ENCODE measurements around the gene ATP5PD.

Gene ATP5PD

GRCh38 chr17:75046407-75047289 is at the start of gene ATP5PD, which contains the start of gene KCTD2:
Gene ATP5PD, minus strand, starts transcription at chr17:75046969. Its CDS starts 4,319 bp downstream, at chr17:75042650.
Gene KCTD2, plus strand, starts transcription at chr17:75047225. Its CDS starts 26 bp downstream, at chr17:75047251.
- peak; percentile 78 to 96 (median 88) for DNase-seq (ENCODE audit: low read depth in 4 of 4, low spot score in 1 of 4)

GRCh38 chr17:75096082-75096625 is 49.4 kb upstream of the ATP5PD start:
- no peak for DNase-seq (ENCODE audit: low read depth in 4 of 4, low spot score in 1 of 4)

- DNase-seq (ENCODE audit: low read depth in 4 of 4, low spot score in 1 of 4) = no peak
Observed at GRCh38 chr17:75094871-75095399, 48.2 kb upstream of the ATP5PD start.

GRCh38 chr17:75093548-75094158 is 46.9 kb upstream of the ATP5PD start:
- DNase-seq (ENCODE audit: low read depth in 4 of 4, low spot score in 1 of 4) = no peak

GRCh38 chr17:75091855-75092327 is 45.1 kb upstream of the ATP5PD start:
- DNase-seq (ENCODE audit: low read depth in 4 of 4, low spot score in 1 of 4) = no peak

GRCh38 chr17:75090871-75091854 is 44.4 kb upstream of the ATP5PD start:
- DNase-seq (ENCODE audit: low read depth in 4 of 4, low spot score in 1 of 4) = no peak

GRCh38 chr17:75088465-75089417 is 42.0 kb upstream of the ATP5PD start:
- no peak for DNase-seq (ENCODE audit: low read depth in 4 of 4, low spot score in 1 of 4)

- DNase-seq (ENCODE audit: low read depth in 4 of 4, low spot score in 1 of 4) = peak in 1 of 4 experiments; percentile 41
Observed at GRCh38 chr17:75087558-75088453, 41.0 kb upstream of the ATP5PD start, which contains the start of gene SLC16A5. Gene SLC16A5, plus strand, starts transcription at chr17:75087954. Its CDS starts 5,683 bp downstream, at chr17:75093637.

- DNase-seq (ENCODE audit: low read depth in 4 of 4, low spot score in 1 of 4) = no peak
Observed at GRCh38 chr17:75087182-75087557, 40.4 kb upstream of the ATP5PD start.

- no peak for DNase-seq (ENCODE audit: low read depth in 4 of 4, low spot score in 1 of 4)
Observed at GRCh38 chr17:75086496-75087181, 39.9 kb upstream of the ATP5PD start.

- no peak for DNase-seq (ENCODE audit: low read depth in 4 of 4, low spot score in 1 of 4)
Observed at GRCh38 chr17:75084039-75084660, 37.4 kb upstream of the ATP5PD start.

GRCh38 chr17:75082683-75083082 is 35.9 kb upstream of the ATP5PD start:
- DNase-seq (ENCODE audit: low read depth in 4 of 4, low spot score in 1 of 4) = no peak

GRCh38 chr17:75081611-75082540 is 35.1 kb upstream of the ATP5PD start:
- no peak for DNase-seq (ENCODE audit: low read depth in 4 of 4, low spot score in 1 of 4)

- DNase-seq (ENCODE audit: low read depth in 4 of 4, low spot score in 1 of 4) = no peak
Observed at GRCh38 chr17:75079023-75079373, 32.2 kb upstream of the ATP5PD start.

GRCh38 chr17:75078284-75079022 is 31.7 kb upstream of the ATP5PD start:
- DNase-seq (ENCODE audit: low read depth in 4 of 4, low spot score in 1 of 4) = no peak

Measured in stimulated activated CD4-positive, alpha-beta T cell treated with anti-CD3 and anti-CD28 coated beads, Interleukin-1b, Interleukin-23, amount 100 ng/mL, for 24 hours (primary cell).